ENCODE measurements around the gene TSPYL4. TPM values are rescaled to one million over a fixed set of nuclear protein-coding genes. Genes with fewer than 3 reads are reported as not detected.
"Not testable (repeated sequence)": the region's sequence is repeated elsewhere in the genome, so short reads cannot be mapped to it uniquely, and the experiment has no call there.

Gene TSPYL4
- total RNA-seq, 1 donor from 2014 or later = 27.6 TPM

DNA sequence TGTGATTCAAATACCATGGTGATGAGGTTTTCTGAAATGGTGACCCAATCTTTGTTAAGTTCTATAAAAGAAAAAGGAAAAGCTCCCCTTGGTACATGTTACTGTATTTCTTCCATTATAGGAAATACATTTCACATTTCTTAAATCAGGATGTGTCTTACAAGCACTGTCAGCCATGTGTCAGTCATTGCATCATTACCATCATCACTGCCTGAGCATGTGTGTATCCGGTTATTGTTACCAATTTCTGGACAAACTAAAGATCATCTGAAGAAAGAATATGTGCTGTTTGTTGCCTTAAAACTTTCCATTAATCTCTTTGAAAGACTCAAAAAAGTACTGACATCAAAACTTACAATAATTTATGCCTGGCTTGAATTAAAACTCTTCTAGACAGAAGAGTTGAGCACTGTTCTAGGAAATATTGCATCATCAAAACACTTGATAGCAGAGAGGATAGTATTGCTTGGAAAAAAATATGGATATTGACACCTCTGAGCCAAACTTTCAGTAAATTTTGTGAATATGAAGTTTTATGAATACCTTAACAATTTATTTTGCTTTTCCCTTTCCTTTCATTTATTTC is 33.0 kb upstream of the TSPYL4 start:
- no peaks in the 10 kb centered on the region for H3K27me3 Mint-ChIP-seq (ENCODE audit: low read depth)
- DNase-seq (ENCODE audit: low spot score) = no peak

DNA sequence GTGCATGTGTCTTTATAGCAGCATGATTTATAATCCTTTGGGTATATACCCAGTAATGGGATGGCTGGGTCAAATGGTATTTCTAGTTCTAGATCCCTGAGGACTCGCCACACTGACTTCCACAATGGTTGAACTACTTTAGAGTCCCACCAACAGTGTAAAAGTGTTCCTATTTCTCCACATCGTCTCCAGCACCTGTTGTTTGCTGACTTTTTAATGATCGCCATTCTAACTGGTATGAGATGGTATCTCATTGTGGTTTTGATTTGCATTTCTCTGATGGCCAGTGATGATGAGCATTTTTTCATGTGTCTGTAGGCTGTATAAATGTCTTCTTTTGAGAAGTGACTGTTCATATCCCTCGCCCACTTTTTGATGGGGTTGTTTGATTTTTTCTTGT is 31.1 kb upstream of the TSPYL4 start:
- H3K9me3 Mint-ChIP-seq (ENCODE audit: low read depth); H3K27me3 Mint-ChIP-seq (ENCODE audit: low read depth): not testable (repeated sequence)

More for the DNA sequence above, 33.0 kb upstream of the TSPYL4 start:
- peaks cover 3% of the 10 kb centered on the region for H3K4me1 Mint-ChIP-seq (ENCODE audit: low read depth)
- TF ChIP-seq, protein P1, sequence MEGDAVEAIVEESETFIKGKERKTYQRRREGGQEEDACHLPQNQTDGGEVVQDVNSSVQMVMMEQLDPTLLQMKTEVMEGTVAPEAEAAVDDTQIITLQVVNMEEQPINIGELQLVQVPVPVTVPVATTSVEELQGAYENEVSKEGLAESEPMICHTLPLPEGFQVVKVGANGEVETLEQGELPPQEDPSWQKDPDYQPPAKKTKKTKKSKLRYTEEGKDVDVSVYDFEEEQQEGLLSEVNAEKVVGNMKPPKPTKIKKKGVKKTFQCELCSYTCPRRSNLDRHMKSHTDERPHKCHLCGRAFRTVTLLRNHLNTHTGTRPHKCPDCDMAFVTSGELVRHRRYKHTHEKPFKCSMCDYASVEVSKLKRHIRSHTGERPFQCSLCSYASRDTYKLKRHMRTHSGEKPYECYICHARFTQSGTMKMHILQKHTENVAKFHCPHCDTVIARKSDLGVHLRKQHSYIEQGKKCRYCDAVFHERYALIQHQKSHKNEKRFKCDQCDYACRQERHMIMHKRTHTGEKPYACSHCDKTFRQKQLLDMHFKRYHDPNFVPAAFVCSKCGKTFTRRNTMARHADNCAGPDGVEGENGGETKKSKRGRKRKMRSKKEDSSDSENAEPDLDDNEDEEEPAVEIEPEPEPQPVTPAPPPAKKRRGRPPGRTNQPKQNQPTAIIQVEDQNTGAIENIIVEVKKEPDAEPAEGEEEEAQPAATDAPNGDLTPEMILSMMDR (IDR thresholded peaks at IDR 0.05) = no peak
- H3K36me3 Mint-ChIP-seq (ENCODE audit: low read depth) = no peaks in the 10 kb centered on the region
- no peak overlapping the region for H3K27ac Mint-ChIP-seq (ENCODE audit: unreplicated experiment)
- peaks cover 2% of the 10 kb centered on the region for H3K9me3 Mint-ChIP-seq (ENCODE audit: low read depth)
- H3K4me3 Mint-ChIP-seq (ENCODE audit: unreplicated experiment) = no peak overlapping the region

DNA sequence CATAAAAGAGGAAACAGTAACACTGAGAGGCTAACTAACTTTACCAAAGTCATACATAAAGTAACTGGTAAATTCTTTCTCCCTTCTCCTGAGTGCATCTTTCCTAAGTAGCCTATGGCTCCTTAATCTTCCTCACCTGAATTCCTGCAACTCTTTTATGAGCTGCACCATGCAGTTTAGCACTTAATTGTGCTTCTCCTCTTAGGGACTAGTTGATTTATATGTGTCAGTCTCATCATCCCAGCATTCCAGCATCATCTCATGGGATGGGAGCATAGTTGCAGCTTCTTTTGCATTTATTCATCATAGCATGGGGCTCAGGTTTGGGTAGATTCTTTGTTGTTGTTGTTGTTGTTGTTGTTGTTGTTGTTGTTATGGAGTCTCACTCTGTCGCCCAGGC is 29.3 kb upstream of the TSPYL4 start:
- no peak overlapping the region for H3K27ac Mint-ChIP-seq (ENCODE audit: unreplicated experiment)
- peaks cover 5% of the 10 kb centered on the region for H3K36me3 Mint-ChIP-seq (ENCODE audit: low read depth)
- H3K4me3 Mint-ChIP-seq (ENCODE audit: unreplicated experiment) = no peak overlapping the region
- DNase-seq (ENCODE audit: low spot score) = no peak
- H3K27me3 Mint-ChIP-seq (ENCODE audit: low read depth) = no peaks in the 10 kb centered on the region
- TF ChIP-seq, protein P1 (IDR thresholded peaks at IDR 0.05) = no peak
- H3K9me3 Mint-ChIP-seq (ENCODE audit: low read depth) = peaks cover 2% of the 10 kb centered on the region
- peaks cover 26% of the 10 kb centered on the region for H3K4me1 Mint-ChIP-seq (ENCODE audit: low read depth)

More for the DNA sequence above, 31.1 kb upstream of the TSPYL4 start:
- not testable (repeated sequence) for DNase-seq (ENCODE audit: low spot score); H3K4me3 Mint-ChIP-seq (ENCODE audit: unreplicated experiment); H3K36me3 Mint-ChIP-seq (ENCODE audit: low read depth); H3K27ac Mint-ChIP-seq (ENCODE audit: unreplicated experiment)
- H3K4me1 Mint-ChIP-seq (ENCODE audit: low read depth) = peaks cover 12% of the 10 kb centered on the region

DNA sequence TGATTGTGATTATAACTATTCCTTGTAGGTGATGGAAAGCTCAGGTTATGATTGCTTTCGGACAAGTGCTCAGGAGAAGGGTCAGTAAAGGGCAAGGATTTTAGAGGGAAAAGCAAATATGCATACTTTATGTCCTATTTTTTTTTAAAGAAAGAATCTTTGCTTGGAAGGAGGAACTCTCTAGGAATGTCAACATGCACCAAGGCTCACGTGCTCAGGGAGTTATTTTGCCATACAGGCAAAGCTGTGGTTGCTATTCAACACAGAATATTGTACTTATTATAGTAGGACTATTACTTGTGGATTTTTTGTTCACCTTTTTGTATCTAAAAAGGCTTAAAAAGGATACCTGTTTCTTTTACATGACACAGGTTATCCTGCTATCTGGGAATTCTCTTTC is 28.8 kb upstream of the TSPYL4 start:
- Mint-ChIP-seq H3K4me3 (ENCODE audit: unreplicated experiment) (no peak overlapping the region), H3K9me3 (ENCODE audit: low read depth) (peaks cover 2% of the 10 kb centered on the region), H3K36me3 (ENCODE audit: low read depth) (peaks cover 5% of the 10 kb centered on the region), H3K27me3 (ENCODE audit: low read depth) (no peaks in the 10 kb centered on the region), H3K4me1 (ENCODE audit: low read depth) (peaks cover 31% of the 10 kb centered on the region), H3K27ac (ENCODE audit: unreplicated experiment) (no peak overlapping the region)
- TF ChIP-seq, protein P1 (IDR thresholded peaks at IDR 0.05) = no peak
- DNase-seq (ENCODE audit: low spot score) = no peak

DNA sequence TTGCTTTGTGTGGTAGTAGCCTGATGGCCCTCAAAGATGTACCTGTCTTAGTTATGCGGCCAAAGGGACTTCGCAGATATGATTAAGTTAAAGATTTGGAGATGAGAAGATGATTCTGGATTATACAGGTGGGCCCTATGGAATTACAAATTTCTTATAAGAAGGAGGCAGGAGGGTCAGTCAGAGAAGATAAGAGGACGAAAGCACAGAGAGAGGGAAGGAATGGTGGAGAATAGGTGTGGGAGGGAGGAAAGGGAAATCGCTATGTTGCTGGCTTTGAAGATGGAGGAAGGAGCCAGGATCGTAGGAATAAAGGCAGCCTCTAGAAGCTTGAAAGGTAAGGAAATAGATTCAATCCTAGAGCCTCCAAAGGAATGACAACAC is 27.1 kb upstream of the TSPYL4 start:
- H3K4me1 Mint-ChIP-seq (ENCODE audit: low read depth) = peaks cover 49% of the 10 kb centered on the region
- H3K27me3 Mint-ChIP-seq (ENCODE audit: low read depth) = no peaks in the 10 kb centered on the region
- peaks cover 2% of the 10 kb centered on the region for H3K9me3 Mint-ChIP-seq (ENCODE audit: low read depth)
- H3K27ac Mint-ChIP-seq (ENCODE audit: unreplicated experiment) = peak overlapping the region; percentile 98
- peaks cover 10% of the 10 kb centered on the region for H3K36me3 Mint-ChIP-seq (ENCODE audit: low read depth)
- no peak for DNase-seq (ENCODE audit: low spot score)
- H3K4me3 Mint-ChIP-seq (ENCODE audit: unreplicated experiment) = no peak overlapping the region
- TF ChIP-seq, protein P1 (IDR thresholded peaks at IDR 0.05) = no peak
